ENCODE data around the gene MUC5AC. TPM values are rescaled to one million over a fixed set of nuclear protein-coding genes. Genes with fewer than 3 reads are reported as not detected.
"Not testable (repeated sequence)": the region's sequence is repeated elsewhere in the genome, so short reads cannot be mapped to it uniquely, and the experiment has no call there.

The MUC5AC gene
- polyA plus RNA-seq, 1 donor (not counting 4 experiments of a cell fraction or from before 2014, with no cell fraction given) = not detected

GRCh38 chr11:1163321-1163910 lies 5.7 kb downstream of the MUC5AC start:
- Histone ChIP-seq H2AFZ (ENCODE audit: control insufficient read depth, low read length) (no peak overlapping the region), H3K9ac (ENCODE audit: control insufficient read depth, extremely low read depth, insufficient read depth, low read length) (no peak overlapping the region), H4K20me1 (ENCODE audit: control insufficient read depth, extremely low read depth, insufficient read depth, low read length) (no peaks in the 10 kb centered on the region), H3K4me2 (ENCODE audit: control insufficient read depth, extremely low read depth, insufficient read depth, low read depth, low read length) (no peak overlapping the region), H3K36me3 (ENCODE audit: control insufficient read depth in 2 of 2, extremely low read depth in 1 of 2, insufficient read depth in 2 of 2, low read length in 2 of 2) (no peaks in the 10 kb centered on the region), H3K27ac (ENCODE audit: control insufficient read depth, insufficient read depth, low read length) (no peak overlapping the region), H3K4me3 (ENCODE audit: control insufficient read depth in 2 of 3, extremely low read depth in 1 of 3, insufficient read depth in 2 of 3, low read depth in 1 of 3, low read length in 3 of 3) (no peak overlapping the region), H3K9me3 (ENCODE audit: control insufficient read depth, low read depth, low read length) (no peaks in the 10 kb centered on the region), H3K79me2 (ENCODE audit: control insufficient read depth, insufficient read depth, low read length) (no peaks in the 10 kb centered on the region), H3K27me3 (ENCODE audit: control insufficient read depth, extremely low read depth, insufficient read depth, low read length) (no peaks in the 10 kb centered on the region), H3K4me1 (ENCODE audit: control insufficient read depth, extremely low read depth, insufficient read depth, low read length) (no peaks in the 10 kb centered on the region), H3K9me1 (ENCODE audit: control insufficient read depth, extremely low read depth, insufficient read depth, low read length) (no peaks in the 10 kb centered on the region)
- DNase-seq (ENCODE audit: low read depth, low spot score) (no peak), FAIRE-seq (no peak)
- TF ChIP-seq EZH2 (IDR thresholded peaks at IDR 0.05; ENCODE audit: low read length) = no peak
- TF ChIP-seq, protein P1, sequence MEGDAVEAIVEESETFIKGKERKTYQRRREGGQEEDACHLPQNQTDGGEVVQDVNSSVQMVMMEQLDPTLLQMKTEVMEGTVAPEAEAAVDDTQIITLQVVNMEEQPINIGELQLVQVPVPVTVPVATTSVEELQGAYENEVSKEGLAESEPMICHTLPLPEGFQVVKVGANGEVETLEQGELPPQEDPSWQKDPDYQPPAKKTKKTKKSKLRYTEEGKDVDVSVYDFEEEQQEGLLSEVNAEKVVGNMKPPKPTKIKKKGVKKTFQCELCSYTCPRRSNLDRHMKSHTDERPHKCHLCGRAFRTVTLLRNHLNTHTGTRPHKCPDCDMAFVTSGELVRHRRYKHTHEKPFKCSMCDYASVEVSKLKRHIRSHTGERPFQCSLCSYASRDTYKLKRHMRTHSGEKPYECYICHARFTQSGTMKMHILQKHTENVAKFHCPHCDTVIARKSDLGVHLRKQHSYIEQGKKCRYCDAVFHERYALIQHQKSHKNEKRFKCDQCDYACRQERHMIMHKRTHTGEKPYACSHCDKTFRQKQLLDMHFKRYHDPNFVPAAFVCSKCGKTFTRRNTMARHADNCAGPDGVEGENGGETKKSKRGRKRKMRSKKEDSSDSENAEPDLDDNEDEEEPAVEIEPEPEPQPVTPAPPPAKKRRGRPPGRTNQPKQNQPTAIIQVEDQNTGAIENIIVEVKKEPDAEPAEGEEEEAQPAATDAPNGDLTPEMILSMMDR (optimal IDR thresholded peaks at IDR 0.05 in 1 of 3, IDR thresholded peaks at IDR 0.05 in 1 of 3, conservative IDR thresholded peaks at IDR 0.05 in 1 of 3; ENCODE audit: extremely low read depth in 1 of 3, insufficient read depth in 2 of 3, low read length in 3 of 3) = no peak
- dilution Hi-C loops (cut with MboI; ENCODE audit: extremely low pct_ligation_motif_present, low sequenced_read_pairs) = no loop called here

DNA sequence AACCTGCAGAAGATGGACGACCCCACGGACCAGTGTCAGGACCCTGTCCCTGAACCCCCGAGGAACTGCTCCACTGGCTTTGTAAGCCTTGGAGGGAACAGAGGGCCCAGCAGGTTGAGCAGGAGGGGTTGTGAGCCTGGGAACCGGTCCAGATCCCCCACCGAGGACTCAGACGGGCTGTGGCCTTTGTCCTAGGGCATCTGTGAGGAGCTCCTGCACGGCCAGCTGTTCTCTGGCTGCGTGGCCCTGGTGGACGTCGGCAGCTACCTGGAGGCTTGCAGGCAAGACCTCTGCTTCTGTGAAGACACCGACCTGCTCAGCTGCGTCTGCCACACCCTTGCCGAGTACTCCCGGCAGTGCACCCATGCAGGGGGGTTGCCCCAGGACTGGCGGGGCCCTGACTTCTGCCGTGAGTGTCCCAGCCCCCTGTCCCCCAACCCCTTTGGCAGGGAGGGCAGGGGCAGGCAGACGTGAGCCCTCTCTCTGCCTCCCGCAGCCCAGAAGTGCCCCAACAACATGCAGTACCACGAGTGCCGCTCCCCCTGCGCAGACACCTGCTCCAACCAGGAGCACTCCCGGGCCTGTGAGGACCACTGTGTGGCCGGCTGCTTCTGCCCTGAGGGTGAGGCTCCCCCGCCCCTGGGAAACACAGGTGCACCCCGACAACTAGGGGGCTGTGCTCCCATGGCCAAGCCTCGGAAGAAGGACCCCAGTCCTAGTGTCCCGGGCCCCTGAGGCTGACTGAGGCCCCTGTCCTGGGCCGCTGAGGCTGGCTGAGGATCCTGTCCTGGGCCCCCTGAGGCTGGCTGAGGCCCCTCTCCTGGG lies 6.4 kb downstream of the MUC5AC start:
- Histone ChIP-seq H3K4me1 (ENCODE audit: control insufficient read depth, extremely low read depth, insufficient read depth, low read length) (no peaks in the 10 kb centered on the region), H4K20me1 (ENCODE audit: control insufficient read depth, extremely low read depth, insufficient read depth, low read length) (no peaks in the 10 kb centered on the region), H2AFZ (ENCODE audit: control insufficient read depth, low read length) (no peak overlapping the region), H3K27me3 (ENCODE audit: control insufficient read depth, extremely low read depth, insufficient read depth, low read length) (no peaks in the 10 kb centered on the region), H3K4me2 (ENCODE audit: control insufficient read depth, extremely low read depth, insufficient read depth, low read depth, low read length) (no peak overlapping the region), H3K4me3 (ENCODE audit: control insufficient read depth in 2 of 3, extremely low read depth in 1 of 3, insufficient read depth in 2 of 3, low read depth in 1 of 3, low read length in 3 of 3) (no peak overlapping the region), H3K9me3 (ENCODE audit: control insufficient read depth, low read depth, low read length) (peaks cover 2% of the 10 kb centered on the region), H3K9ac (ENCODE audit: control insufficient read depth, extremely low read depth, insufficient read depth, low read length) (no peak overlapping the region), H3K9me1 (ENCODE audit: control insufficient read depth, extremely low read depth, insufficient read depth, low read length) (no peaks in the 10 kb centered on the region), H3K79me2 (ENCODE audit: control insufficient read depth, insufficient read depth, low read length) (no peaks in the 10 kb centered on the region), H3K36me3 (ENCODE audit: control insufficient read depth in 2 of 2, extremely low read depth in 1 of 2, insufficient read depth in 2 of 2, low read length in 2 of 2) (no peaks in the 10 kb centered on the region), H3K27ac (ENCODE audit: control insufficient read depth, insufficient read depth, low read length) (no peak overlapping the region)
- dilution Hi-C loops (cut with MboI; ENCODE audit: extremely low pct_ligation_motif_present, low sequenced_read_pairs) = no loop called here
- TF ChIP-seq, protein P1 (optimal IDR thresholded peaks at IDR 0.05 in 1 of 3, IDR thresholded peaks at IDR 0.05 in 1 of 3, conservative IDR thresholded peaks at IDR 0.05 in 1 of 3; ENCODE audit: extremely low read depth in 1 of 3, insufficient read depth in 2 of 3, low read length in 3 of 3) = no peak
- FAIRE-seq = no peak
- no peak for DNase-seq (ENCODE audit: low read depth, low spot score)

DNA sequence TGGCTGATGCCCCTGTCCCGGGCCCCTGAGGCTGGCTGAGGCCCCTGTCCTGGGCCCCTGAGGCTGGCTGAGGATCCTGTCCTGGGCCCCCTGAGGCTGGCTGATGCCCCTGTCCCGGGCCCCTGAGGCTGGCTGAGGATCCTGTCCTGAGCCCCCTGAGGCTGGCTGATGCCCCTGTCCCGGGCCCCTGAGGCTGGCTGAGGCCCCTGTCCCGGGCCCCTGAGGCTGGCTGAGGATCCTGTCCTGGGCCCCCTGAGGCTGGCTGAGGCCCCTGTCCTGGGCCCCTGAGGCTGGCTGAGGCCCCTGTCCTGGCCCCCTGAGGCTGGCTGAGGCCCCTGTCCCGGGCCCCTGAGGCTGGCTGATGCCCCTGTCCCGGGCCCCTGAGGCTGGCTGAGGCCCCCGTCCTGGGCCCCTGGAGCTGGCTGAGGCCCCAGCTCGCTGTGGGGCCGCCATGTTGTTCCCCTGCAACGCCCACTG lies 7.1 kb downstream of the MUC5AC start:
- H3K27me3 ChIP-seq (ENCODE audit: control insufficient read depth, extremely low read depth, insufficient read depth, low read length); H3K4me1 ChIP-seq (ENCODE audit: control insufficient read depth, extremely low read depth, insufficient read depth, low read length); H3K9me1 ChIP-seq (ENCODE audit: control insufficient read depth, extremely low read depth, insufficient read depth, low read length); dilution Hi-C loops (cut with MboI; ENCODE audit: extremely low pct_ligation_motif_present, low sequenced_read_pairs); H3K36me3 ChIP-seq (ENCODE audit: control insufficient read depth in 2 of 2, extremely low read depth in 1 of 2, insufficient read depth in 2 of 2, low read length in 2 of 2); H2AFZ ChIP-seq (ENCODE audit: control insufficient read depth, low read length); H3K4me2 ChIP-seq (ENCODE audit: control insufficient read depth, extremely low read depth, insufficient read depth, low read depth, low read length); FAIRE-seq; H3K4me3 ChIP-seq (ENCODE audit: control insufficient read depth in 2 of 3, extremely low read depth in 1 of 3, insufficient read depth in 2 of 3, low read depth in 1 of 3, low read length in 3 of 3); H3K9ac ChIP-seq (ENCODE audit: control insufficient read depth, extremely low read depth, insufficient read depth, low read length); DNase-seq (ENCODE audit: low read depth, low spot score); H3K9me3 ChIP-seq (ENCODE audit: control insufficient read depth, low read depth, low read length); H3K27ac ChIP-seq (ENCODE audit: control insufficient read depth, insufficient read depth, low read length); H3K79me2 ChIP-seq (ENCODE audit: control insufficient read depth, insufficient read depth, low read length); H4K20me1 ChIP-seq (ENCODE audit: control insufficient read depth, extremely low read depth, insufficient read depth, low read length): not testable (repeated sequence)
